HuH-7.5 (cell line): ENCODE results near the gene MYO7B.

Source experiments
- DNase-seq: peaks from one replicate; pipeline ENCODE4 v3.0.0; 2011; ENCODE audit warnings: low spot score

The MYO7B gene

DNA sequence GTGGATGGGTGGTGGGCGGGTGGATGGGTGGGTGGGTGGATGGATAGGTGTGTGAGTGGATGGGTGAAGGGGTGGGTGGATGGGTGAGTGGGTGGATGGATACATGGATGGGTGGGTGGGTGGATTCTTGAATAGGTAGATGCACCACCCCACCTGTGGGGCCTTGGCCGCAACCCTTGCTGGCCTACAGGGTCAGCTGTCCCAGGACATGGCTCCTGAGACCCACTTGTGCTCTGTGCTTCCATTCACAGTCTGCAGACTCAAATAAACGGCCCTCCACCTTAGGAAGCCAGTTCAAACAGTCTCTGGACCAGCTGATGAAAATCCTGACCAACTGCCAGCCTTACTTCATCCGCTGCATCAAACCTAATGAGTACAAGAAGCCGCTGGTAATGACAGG lies 54.4 kb downstream of the MYO7B start:
- no peak for DNase-seq

GRCh38 chr2:127590386-127591190 lies 55.1 kb downstream of the MYO7B start:
- no peak for DNase-seq

DNA sequence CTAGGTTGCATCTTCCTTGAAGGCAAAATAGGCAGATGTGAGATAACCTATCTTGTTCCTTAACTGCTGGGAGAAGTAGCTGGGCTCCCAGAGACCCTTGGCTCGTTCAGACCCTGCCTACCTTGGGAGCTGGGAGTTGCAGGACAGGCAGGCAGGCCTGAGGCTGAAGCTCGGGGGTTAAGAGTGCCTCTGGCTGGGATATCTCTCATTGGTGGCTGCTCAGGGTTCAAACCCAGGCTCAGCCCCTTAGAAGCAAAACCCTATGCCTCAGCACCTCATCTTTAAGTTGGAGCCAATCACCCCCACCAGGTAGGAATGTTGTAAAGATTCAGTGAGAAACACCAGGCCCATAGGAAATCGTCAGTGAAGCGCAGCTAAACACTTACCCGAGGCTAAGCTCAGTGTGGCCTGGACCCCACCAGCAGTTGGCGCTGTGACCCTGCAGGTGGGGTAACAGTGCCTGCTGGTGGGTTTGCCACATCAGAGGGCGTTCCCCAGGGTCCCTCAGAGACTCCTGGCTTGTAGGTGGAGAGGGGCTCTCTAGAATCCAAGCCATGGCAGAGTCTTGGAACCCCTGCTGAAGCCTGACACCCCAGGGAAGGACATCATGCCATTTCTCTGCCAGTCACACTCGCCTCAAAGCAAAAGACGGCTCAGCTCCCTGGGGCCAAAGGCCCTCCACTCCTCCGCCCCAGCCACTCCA lies 55.9 kb downstream of the MYO7B start:
- DNase-seq = peak; percentile 93

DNA sequence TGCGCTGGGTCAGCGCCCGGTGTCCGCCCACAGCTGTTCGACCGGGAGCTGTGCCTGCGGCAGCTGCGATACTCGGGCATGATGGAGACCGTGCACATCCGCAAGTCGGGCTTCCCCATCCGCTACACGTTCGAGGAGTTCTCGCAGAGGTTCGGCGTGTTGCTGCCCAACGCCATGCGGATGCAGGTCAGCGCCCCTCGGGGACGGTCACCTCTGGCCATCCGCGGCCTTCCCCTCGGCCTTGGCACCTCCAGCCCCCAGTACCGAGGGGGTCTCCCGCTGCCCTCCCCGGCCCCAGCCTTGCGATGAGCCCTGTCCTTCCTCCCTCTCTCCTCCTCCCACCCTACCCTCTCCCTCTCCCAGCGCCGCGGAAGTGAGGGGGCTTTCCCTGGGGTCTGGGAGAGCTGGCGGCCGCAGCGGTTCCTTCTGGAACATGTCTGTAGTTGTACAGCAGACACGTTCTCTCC lies 57.3 kb downstream of the MYO7B start:
- no peak for DNase-seq

DNA sequence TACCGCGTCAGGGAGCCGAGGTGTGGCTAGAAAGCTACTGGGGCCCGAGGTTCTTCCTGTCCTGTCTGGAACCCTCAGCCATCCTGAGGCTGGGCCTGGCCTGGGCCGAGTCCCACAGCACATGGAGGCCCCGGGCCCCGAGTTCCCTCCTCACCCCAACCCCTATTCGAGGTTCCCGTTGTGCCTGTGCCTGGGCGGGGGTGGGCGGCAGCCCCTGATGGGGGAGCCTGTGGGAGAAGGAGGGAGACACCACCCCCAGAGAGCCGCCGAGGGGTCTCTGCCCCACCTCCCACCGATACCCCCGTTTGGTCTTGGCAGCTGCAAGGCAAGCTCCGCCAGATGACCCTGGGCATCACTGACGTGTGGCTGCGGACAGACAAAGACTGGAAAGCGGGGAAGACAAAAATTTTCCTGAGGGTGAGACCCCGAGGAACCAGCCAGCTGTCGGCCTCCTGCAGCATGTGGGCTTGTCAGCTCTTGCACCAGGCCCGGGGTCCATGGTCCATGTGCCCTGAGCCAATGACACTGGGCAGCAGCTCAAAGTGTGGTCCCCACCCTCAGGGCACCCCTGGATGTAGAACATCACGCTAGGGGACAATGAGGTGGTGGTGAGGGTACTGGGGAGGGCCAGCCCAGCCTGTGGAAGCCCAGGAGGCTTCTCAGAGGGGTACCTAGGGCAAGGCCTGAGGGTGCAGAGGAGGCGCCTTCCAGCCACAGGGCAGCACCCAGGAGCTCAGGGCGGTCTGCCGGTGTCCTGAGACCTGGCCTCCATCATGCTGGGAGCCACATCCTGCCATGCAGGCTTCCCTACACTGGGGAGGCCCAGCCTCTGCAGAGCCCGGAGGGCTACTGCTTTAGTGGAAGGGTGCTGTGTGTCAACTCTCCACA lies 58.0 kb downstream of the MYO7B start:
- DNase-seq = no peak

DNA sequence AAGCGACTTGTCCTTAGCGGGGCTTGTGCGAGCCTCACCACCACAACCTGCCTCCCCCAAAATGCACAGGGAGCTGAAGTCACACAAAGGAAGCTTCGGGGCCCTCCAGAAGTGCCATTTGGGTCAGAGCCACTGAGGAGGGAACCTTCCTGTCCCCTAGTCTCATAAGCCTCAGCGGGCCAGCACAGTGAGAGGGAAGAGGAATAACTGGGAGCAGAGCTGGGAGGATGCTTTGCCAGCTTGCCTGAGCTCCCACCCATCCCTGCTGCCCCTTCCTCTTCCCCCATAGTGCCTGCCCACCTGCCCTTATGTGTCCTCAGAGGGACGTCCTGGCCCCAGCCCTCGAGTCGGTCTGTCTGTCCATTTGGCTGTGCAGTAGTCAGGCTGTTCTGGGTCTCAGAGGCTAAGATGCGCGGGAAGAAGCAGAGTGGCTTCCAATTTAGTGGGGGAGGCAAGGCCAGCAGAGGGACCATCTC lies 58.7 kb downstream of the MYO7B start:
- DNase-seq = no peak

GRCh38 chr2:127596311-127597045 lies 61.0 kb downstream of the MYO7B start:
- no peak for DNase-seq

GRCh38 chr2:127597046-127597983 lies 61.8 kb downstream of the MYO7B start:
- no peak for DNase-seq

GRCh38 chr2:127597984-127598380 lies 62.5 kb downstream of the MYO7B start:
- DNase-seq = no peak

- DNase-seq = no peak
These were observed 63.2 kb downstream of the MYO7B start for GRCh38 chr2:127598711-127599110.

DNA sequence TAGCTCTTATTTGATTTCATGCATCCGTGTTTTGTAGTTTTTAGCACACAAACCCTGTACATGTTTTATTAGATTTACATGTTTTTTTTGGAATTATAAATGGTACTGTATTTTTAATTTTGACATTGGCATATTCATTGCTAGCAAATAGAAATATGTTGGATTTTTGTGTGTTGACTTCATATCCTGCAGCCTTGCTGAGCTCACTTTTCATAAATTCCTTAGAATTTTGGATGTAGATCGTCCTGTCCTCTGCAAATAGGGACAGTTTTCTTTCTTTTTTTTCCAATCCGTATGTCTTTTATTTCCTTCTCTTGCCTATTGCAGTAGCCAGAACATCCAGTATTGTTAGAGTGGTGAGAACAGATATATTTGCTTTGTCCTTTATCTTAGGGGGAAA lies 63.7 kb downstream of the MYO7B start:
- no peak for DNase-seq

GRCh38 chr2:127604986-127605385 lies 69.5 kb downstream of the MYO7B start:
- no peak for DNase-seq

- DNase-seq = no peak
These were observed 70.3 kb downstream of the MYO7B start for GRCh38 chr2:127605691-127606263.

DNA sequence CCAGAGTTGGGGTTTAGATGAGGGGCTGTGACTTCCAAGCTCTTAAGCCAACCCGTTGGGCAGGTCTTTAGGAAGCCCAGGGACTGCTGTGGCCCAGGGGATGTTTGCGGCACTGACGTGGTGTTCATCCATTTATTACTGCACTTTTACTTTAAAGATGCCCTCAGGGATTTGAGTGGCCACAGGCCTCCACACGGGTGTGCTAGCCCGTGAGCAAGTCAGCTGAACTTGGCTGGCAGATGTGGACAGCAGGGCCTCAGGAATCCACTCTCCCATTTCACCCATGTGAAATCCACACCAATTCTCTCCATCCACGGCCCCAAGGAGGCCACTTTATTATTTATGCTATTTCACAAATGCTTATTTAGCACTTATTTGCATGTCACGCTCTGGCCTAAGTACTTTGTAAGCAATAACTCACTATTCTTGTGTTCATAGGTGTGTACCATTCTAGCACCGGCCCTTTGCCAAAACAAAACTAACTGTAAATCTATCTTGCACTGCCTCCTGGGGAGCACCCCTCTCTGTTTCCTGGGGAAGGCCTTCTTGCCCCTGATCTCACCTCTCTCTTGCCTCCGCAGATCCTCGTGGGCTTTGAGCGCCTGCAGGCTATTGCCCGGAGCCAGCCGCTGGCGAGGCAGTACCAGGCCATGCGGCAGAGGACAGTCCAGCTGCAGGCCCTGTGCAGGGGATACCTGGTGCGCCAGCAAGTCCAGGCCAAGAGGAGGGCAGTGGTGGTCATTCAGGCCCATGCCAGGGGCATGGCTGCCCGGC lies 71.3 kb downstream of the MYO7B start:
- DNase-seq = no peak

DNA sequence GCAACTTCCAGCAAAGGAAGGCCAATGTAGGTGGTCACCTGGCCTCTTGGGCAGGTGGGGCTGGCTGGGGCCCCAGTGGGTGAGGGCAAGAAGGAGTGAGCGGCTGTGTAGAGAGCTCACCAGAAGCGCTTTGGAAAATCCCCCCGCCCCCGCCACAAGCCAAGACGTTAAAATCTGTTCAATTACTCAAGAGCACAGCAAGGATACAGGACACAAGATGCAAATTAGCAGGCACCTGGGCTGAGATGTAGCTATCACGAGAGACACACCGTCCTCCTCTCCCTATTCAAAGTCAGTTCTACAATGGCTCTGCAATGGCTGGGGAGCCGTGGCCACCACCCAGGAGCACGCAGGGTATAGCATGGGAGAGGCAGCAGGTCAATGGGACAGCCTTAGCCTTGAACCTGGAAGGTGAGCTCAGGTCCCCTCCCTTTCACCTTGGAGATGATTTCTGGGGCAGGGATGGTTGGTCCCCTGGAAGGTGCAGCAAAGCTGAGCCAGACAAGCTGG lies 72.0 kb downstream of the MYO7B start:
- DNase-seq = no peak

DNA sequence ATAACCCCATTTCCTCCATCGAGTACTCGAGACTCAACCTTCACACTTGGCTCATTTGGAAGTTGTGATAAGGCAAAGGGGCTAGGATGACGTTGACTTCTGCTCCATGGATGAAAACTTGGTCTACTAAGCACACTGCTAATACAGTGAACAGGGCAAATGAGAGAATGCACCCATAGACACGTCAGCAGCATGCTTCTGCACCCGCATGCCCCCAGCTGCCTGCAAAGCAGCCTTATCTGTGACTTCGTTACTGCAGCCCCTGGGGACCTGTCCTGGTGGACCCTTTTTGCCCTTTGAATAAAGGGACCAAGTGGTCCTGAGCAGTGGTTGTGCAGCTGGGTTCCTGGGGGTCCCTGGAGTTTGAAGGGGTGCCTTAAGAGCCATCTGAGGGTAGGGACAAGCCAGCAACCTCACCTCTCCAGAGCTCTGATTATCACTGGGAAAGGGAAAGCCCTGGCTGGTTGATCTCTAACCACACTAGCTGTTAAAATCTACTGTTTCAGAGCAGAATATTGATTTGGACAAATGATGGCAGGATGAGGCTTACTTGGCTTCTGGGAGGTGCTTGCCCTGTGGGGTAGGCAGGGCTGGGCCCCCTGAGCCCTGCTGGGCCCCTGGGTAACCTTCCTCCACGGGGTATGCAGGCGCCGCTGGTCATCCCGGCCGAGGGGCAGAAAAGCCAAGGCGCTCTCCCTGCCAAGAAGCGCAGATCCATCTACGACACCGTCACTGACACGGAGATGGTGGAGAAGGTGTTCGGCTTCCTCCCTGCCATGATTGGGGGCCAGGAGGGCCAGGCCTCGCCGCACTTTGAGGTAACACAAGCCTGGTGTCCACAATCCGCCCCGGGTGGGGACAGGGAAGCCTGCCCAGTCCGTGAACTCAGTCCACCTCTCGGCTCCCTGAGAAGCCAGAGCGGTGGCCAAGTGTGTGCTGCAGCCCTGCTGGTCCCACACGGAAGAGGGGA lies 72.9 kb downstream of the MYO7B start:
- DNase-seq = no peak

- no peak for DNase-seq
These were observed 73.7 kb downstream of the MYO7B start for GRCh38 chr2:127609031-127609751.
